ENCODE results near the gene DSCAML1.
A peak's percentile ranks its signal among the peaks of the same experiment; 100 is the strongest.

The DSCAML1 gene

GRCh38 chr11:117759305-117759704 is 37.7 kb downstream of the DSCAML1 start:
- no peak for DNase-seq

GRCh38 chr11:117754030-117754429 is 43.0 kb downstream of the DSCAML1 start:
- no peak for DNase-seq

- no peak for DNase-seq
Observed at GRCh38 chr11:117752721-117753237, 44.2 kb downstream of the DSCAML1 start.

- DNase-seq: no peak
Observed at GRCh38 chr11:117752071-117752470, 44.9 kb downstream of the DSCAML1 start.

GRCh38 chr11:117750916-117751662 is 45.9 kb downstream of the DSCAML1 start:
- DNase-seq: no peak

GRCh38 chr11:117750357-117750756 is 46.7 kb downstream of the DSCAML1 start:
- no peak for DNase-seq

- DNase-seq: no peak
Observed at GRCh38 chr11:117749541-117749910, 47.5 kb downstream of the DSCAML1 start.

GRCh38 chr11:117748771-117749540 is 48.1 kb downstream of the DSCAML1 start:
- no peak for DNase-seq

- no peak for DNase-seq
Observed at GRCh38 chr11:117747892-117748291, 49.1 kb downstream of the DSCAML1 start.

- no peak for DNase-seq
Observed at GRCh38 chr11:117745346-117745745, 51.7 kb downstream of the DSCAML1 start.

GRCh38 chr11:117744471-117745150 is 52.4 kb downstream of the DSCAML1 start:
- DNase-seq: no peak

GRCh38 chr11:117743121-117743815 is 53.7 kb downstream of the DSCAML1 start:
- DNase-seq: peak; percentile 6

- DNase-seq: no peak
Observed at GRCh38 chr11:117738246-117738957, 58.6 kb downstream of the DSCAML1 start.

GRCh38 chr11:117735350-117735977 is 61.6 kb downstream of the DSCAML1 start:
- DNase-seq: no peak

- no peak for DNase-seq
Observed at GRCh38 chr11:117734601-117735024, 62.4 kb downstream of the DSCAML1 start.

- no peak for DNase-seq
Observed at GRCh38 chr11:117733316-117733715, 63.7 kb downstream of the DSCAML1 start.

- DNase-seq: no peak
Observed at GRCh38 chr11:117731722-117732290, 65.2 kb downstream of the DSCAML1 start.

- DNase-seq: no peak
Observed at GRCh38 chr11:117730208-117730800, 66.7 kb downstream of the DSCAML1 start.

- no peak for DNase-seq
Observed at GRCh38 chr11:117725048-117725734, 71.8 kb downstream of the DSCAML1 start.

GRCh38 chr11:117724621-117725020 is 72.4 kb downstream of the DSCAML1 start:
- DNase-seq: no peak

Data from activated CD4-positive, alpha-beta T cell treated with anti-CD3 and anti-CD28 coated beads for 48 hours (primary cell).